HL-60/S4 (cell line): ENCODE results near the gene SLC13A2.

Source experiments
- in situ Hi-C: fragments of 300-500 bp; cut with MboI; formaldehyde crosslinking; loops from 2 replicates; pipeline ENCODE4 v1.14.3; 2022; ENCODE audit warnings: low sequenced_read_pairs

SLC13A2 gene

GRCh38 chr17:28470914-28471366 is 2.5 kb upstream of the SLC13A2 start:
- in situ Hi-C loops = no loop called here

- in situ Hi-C loops = no loop called here
These were observed 1.7 kb upstream of the SLC13A2 start for GRCh38 chr17:28471531-28472342.

- in situ Hi-C loops = no loop called here
These were observed 460 bp upstream of the SLC13A2 start for GRCh38 chr17:28472871-28473497.

GRCh38 chr17:28474111-28474531 is 677 bp downstream of the SLC13A2 start:
- in situ Hi-C loops = no loop called here

- in situ Hi-C loops = no loop called here
These were observed 1.9 kb downstream of the SLC13A2 start for GRCh38 chr17:28475151-28475900.

- in situ Hi-C loops = no loop called here
These were observed 2.8 kb downstream of the SLC13A2 start for GRCh38 chr17:28476076-28476865.

GRCh38 chr17:28477928-28478327 is 4.5 kb downstream of the SLC13A2 start:
- in situ Hi-C loops = no loop called here

GRCh38 chr17:28478712-28479615 is 5.5 kb downstream of the SLC13A2 start:
- in situ Hi-C loops = no loop called here

GRCh38 chr17:28480278-28480677 is 6.8 kb downstream of the SLC13A2 start:
- in situ Hi-C loops = no loop called here

GRCh38 chr17:28480799-28481571 is 7.5 kb downstream of the SLC13A2 start:
- in situ Hi-C loops = no loop called here

- in situ Hi-C loops = no loop called here
These were observed 9.2 kb downstream of the SLC13A2 start for GRCh38 chr17:28482551-28483199.

GRCh38 chr17:28484296-28484695 is 10.9 kb downstream of the SLC13A2 start:
- in situ Hi-C loops = no loop called here

GRCh38 chr17:28485049-28485448 is 11.6 kb downstream of the SLC13A2 start:
- in situ Hi-C loops = no loop called here

- in situ Hi-C loops = no loop called here
These were observed 14.6 kb downstream of the SLC13A2 start for GRCh38 chr17:28487881-28488532.

- in situ Hi-C loops = no loop called here
These were observed 15.3 kb downstream of the SLC13A2 start for GRCh38 chr17:28488533-28489276.

- in situ Hi-C loops = no loop called here
These were observed 17.8 kb downstream of the SLC13A2 start for GRCh38 chr17:28491286-28491685.

GRCh38 chr17:28491860-28492259 is 18.4 kb downstream of the SLC13A2 start:
- in situ Hi-C loops = no loop called here
